Panc1 (cell line): ENCODE data around the gene CUX1. TPM values are rescaled to one million over a fixed set of nuclear protein-coding genes. Genes with fewer than 3 reads are reported as not detected.

Experiments
- ATAC-seq: fragments of 200-7000 bp; cut with Tn5 transposase; 2 replicates; pipeline ENCODE4 v1.9.1; 2020; ENCODE audit warnings: mild to moderate bottlenecking, moderate library complexity
- BruUV-seq: library from RNA; stranded (reverse); fragments of 400-500 nt; replicated peaks from 2 replicates; lab custom pipeline; 2021; lab: Mats Ljungman, UMichigan
- CTCF ChIA-PET: fragments of 300-600 bp; sonication (Branson Sonifier 250); formaldehyde crosslinking; loops from one replicate; lab custom pipeline; 2022; ENCODE audit warnings: antibody characterized with exemption; lab: Charles Lee
- POLR2A ChIA-PET: fragments of 300-600 bp; sonication (Branson Sonifier 250); formaldehyde crosslinking; loops from one replicate; lab custom pipeline; 2022; ENCODE audit warnings: antibody characterized with exemption; lab: Charles Lee
- DNase-seq: peaks from one replicate; pipeline ENCODE4 v3.0.0-alpha.2; 2010; ENCODE audit warnings: low read depth, low spot score
- H3K27ac ChIP-seq: 2 replicates; pipeline ENCODE4 v1.5.1; 2011; ENCODE audit warnings: mild to moderate bottlenecking, low read length, inconsistent platforms
- H3K27me3 ChIP-seq: fragments of 200-500 bp; sonication (Bioruptor generic); 2 replicates; pipeline ENCODE4 v1.6.0; 2014; ENCODE audit warnings: low read length, inconsistent platforms; ENCODE audit not compliant: control insufficient read depth, insufficient read depth
- H3K36me3 ChIP-seq: fragments of 200-500 bp; sonication (Bioruptor generic); 2 replicates; pipeline ENCODE4 v1.5.1; 2014; ENCODE audit warnings: inconsistent platforms, mild to moderate bottlenecking, low read length, moderate library complexity; ENCODE audit not compliant: control insufficient read depth, insufficient read depth
- H3K4me1 ChIP-seq: 2 replicates; pipeline ENCODE4 v1.5.1; 2011; ENCODE audit warnings: inconsistent platforms, mild to moderate bottlenecking, low read length, moderate library complexity; ENCODE audit not compliant: control insufficient read depth, insufficient read depth
- H3K4me3 ChIP-seq, 2 experiments: 2 replicates each; pipeline ENCODE4 v1.5.1; 2011 to 2012; ENCODE audit warnings: low read depth in 2 of 2, low read length in 2 of 2, mild to moderate bottlenecking in 2 of 2, inconsistent platforms in 1 of 2, moderate library complexity in 1 of 2
- H3K9me3 ChIP-seq: fragments of 200-500 bp; sonication (Bioruptor generic); 2 replicates; pipeline ENCODE4 v1.5.1; 2014; ENCODE audit warnings: low read depth, mild to moderate bottlenecking, inconsistent platforms, low read length, moderate library complexity; ENCODE audit not compliant: control insufficient read depth, insufficient read depth
- POLR2AphosphoS5 ChIP-seq: IDR thresholded peaks from 2 replicates; pipeline ENCODE4 v1.6.1; 2012; ENCODE audit warnings: mild to moderate bottlenecking, low read depth, low read length, moderate library complexity
- SIN3A ChIP-seq: IDR thresholded peaks from 2 replicates; pipeline ENCODE4 v1.6.1; 2012; ENCODE audit warnings: low read depth, mild to moderate bottlenecking, low read length, moderate library complexity, borderline replicate concordance; ENCODE audit not compliant: insufficient read depth
- TCF7L2 ChIP-seq: IDR thresholded peaks from 2 replicates; pipeline ENCODE4 v1.6.1; 2011; ENCODE audit warnings: mild to moderate bottlenecking, low read depth, low read length, inconsistent platforms
- in situ Hi-C: cut with HindIII; loops from 2 replicates; pipeline ENCODE4 v1.10.0; 2016; ENCODE audit warnings: low sequenced_read_pairs, low pct_unique_long_range_greater_than_20kb
- intact Hi-C: fragments of 100-400 bp; cut with micrococcal nuclease; formaldehyde crosslinking; loops from one replicate; pipeline ENCODE4 v1.10.0; 2022; ENCODE audit not compliant: unreplicated experiment
- total RNA-seq: library from RNA; stranded (reverse); gene quantifications from one replicate; pipeline ENCODE4 v1.2.1, GENCODE V29; 2021; ENCODE audit not compliant: unreplicated experiment
- TF ChIP-seq, protein P1 (sequence below), 2 experiments: IDR thresholded peaks; 2 replicates each; pipeline ENCODE4 v1.6.1; 2011 to 2012; ENCODE audit warnings: low read depth in 2 of 2, control low read depth in 1 of 2, low read length in 1 of 2, mild to moderate bottlenecking in 1 of 2, moderate library complexity in 1 of 2; ENCODE audit not compliant: insufficient read depth in 1 of 2
- TF ChIP-seq, protein P2 (sequence below): fragments of 450-650 bp; IDR thresholded peaks from 2 replicates; pipeline ENCODE4 v1.5.1; 2017; ENCODE audit warnings: mild to moderate bottlenecking

The CUX1 gene
- total RNA-seq, 1 experiment from 2014 or later = 50.9 TPM

- no peak for TF ChIP-seq POLR2AphosphoS5
- TF ChIP-seq, protein P1, sequence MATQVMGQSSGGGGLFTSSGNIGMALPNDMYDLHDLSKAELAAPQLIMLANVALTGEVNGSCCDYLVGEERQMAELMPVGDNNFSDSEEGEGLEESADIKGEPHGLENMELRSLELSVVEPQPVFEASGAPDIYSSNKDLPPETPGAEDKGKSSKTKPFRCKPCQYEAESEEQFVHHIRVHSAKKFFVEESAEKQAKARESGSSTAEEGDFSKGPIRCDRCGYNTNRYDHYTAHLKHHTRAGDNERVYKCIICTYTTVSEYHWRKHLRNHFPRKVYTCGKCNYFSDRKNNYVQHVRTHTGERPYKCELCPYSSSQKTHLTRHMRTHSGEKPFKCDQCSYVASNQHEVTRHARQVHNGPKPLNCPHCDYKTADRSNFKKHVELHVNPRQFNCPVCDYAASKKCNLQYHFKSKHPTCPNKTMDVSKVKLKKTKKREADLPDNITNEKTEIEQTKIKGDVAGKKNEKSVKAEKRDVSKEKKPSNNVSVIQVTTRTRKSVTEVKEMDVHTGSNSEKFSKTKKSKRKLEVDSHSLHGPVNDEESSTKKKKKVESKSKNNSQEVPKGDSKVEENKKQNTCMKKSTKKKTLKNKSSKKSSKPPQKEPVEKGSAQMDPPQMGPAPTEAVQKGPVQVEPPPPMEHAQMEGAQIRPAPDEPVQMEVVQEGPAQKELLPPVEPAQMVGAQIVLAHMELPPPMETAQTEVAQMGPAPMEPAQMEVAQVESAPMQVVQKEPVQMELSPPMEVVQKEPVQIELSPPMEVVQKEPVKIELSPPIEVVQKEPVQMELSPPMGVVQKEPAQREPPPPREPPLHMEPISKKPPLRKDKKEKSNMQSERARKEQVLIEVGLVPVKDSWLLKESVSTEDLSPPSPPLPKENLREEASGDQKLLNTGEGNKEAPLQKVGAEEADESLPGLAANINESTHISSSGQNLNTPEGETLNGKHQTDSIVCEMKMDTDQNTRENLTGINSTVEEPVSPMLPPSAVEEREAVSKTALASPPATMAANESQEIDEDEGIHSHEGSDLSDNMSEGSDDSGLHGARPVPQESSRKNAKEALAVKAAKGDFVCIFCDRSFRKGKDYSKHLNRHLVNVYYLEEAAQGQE (IDR thresholded peaks at IDR 0.05; ENCODE audit: insufficient read depth in 1 of 2, low read depth in 2 of 2, low read length in 1 of 2) = no peak
- no peak for TF ChIP-seq SIN3A
- TF ChIP-seq, protein P2, sequence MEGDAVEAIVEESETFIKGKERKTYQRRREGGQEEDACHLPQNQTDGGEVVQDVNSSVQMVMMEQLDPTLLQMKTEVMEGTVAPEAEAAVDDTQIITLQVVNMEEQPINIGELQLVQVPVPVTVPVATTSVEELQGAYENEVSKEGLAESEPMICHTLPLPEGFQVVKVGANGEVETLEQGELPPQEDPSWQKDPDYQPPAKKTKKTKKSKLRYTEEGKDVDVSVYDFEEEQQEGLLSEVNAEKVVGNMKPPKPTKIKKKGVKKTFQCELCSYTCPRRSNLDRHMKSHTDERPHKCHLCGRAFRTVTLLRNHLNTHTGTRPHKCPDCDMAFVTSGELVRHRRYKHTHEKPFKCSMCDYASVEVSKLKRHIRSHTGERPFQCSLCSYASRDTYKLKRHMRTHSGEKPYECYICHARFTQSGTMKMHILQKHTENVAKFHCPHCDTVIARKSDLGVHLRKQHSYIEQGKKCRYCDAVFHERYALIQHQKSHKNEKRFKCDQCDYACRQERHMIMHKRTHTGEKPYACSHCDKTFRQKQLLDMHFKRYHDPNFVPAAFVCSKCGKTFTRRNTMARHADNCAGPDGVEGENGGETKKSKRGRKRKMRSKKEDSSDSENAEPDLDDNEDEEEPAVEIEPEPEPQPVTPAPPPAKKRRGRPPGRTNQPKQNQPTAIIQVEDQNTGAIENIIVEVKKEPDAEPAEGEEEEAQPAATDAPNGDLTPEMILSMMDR = no peak
- TF ChIP-seq TCF7L2 = no peak
- no peak for DNase-seq
- no peak overlapping the region for H3K27ac ChIP-seq
- CTCF ChIA-PET = interaction anchor here (0.6 to 0.8 kb wide), 2 partner anchors 16 to 132 kb away, joined by 3 to 6 read pairs; no protein-coding TSS in a partner anchor
- no peaks in the 10 kb centered on the region for H3K36me3 ChIP-seq
- H3K9me3 ChIP-seq = no peaks in the 10 kb centered on the region
- no peaks in the 10 kb centered on the region for H3K27me3 ChIP-seq
- intact Hi-C loops = no loop called here
- in situ Hi-C loops = no loop called here
- ATAC-seq = no peak
- no peaks in the 10 kb centered on the region for H3K4me1 ChIP-seq
- POLR2A ChIA-PET = no interaction called here
- no peak overlapping the region for H3K4me3 ChIP-seq
- BruUV-seq = no TSS peak
Measured at GRCh38 chr7:102220960-102221800, 403.8 kb downstream of the CUX1 start.

- TF ChIP-seq TCF7L2 = no peak
- TF ChIP-seq, protein P1 (IDR thresholded peaks at IDR 0.05; ENCODE audit: insufficient read depth in 1 of 2, low read depth in 2 of 2, low read length in 1 of 2) = no peak
- no peak for TF ChIP-seq SIN3A
- TF ChIP-seq, protein P2 = no peak
- no peak for TF ChIP-seq POLR2AphosphoS5
- H3K27me3 ChIP-seq = no peaks in the 10 kb centered on the region
- H3K27ac ChIP-seq = no peak overlapping the region
- H3K9me3 ChIP-seq = no peaks in the 10 kb centered on the region
- no TSS peak for BruUV-seq
- no peaks in the 10 kb centered on the region for H3K4me1 ChIP-seq
- H3K4me3 ChIP-seq = no peak overlapping the region
- H3K36me3 ChIP-seq = no peaks in the 10 kb centered on the region
- POLR2A ChIA-PET = no interaction called here
- CTCF ChIA-PET = no interaction called here
- no peak for ATAC-seq
- intact Hi-C loops = no loop called here
- in situ Hi-C loops = no loop called here
- no peak for DNase-seq
Measured at GRCh38 chr7:102221961-102222360, 404.5 kb downstream of the CUX1 start.
